GM10847 (cell line): ENCODE data around the gene MEIKIN.

Experiments used
- POLR2A ChIP-seq: IDR thresholded peaks from 2 replicates; pipeline ENCODE4 v1.6.1; 2011; ENCODE audit not compliant: insufficient read length; ENCODE audit errors: extremely low read depth

Gene MEIKIN

DNA sequence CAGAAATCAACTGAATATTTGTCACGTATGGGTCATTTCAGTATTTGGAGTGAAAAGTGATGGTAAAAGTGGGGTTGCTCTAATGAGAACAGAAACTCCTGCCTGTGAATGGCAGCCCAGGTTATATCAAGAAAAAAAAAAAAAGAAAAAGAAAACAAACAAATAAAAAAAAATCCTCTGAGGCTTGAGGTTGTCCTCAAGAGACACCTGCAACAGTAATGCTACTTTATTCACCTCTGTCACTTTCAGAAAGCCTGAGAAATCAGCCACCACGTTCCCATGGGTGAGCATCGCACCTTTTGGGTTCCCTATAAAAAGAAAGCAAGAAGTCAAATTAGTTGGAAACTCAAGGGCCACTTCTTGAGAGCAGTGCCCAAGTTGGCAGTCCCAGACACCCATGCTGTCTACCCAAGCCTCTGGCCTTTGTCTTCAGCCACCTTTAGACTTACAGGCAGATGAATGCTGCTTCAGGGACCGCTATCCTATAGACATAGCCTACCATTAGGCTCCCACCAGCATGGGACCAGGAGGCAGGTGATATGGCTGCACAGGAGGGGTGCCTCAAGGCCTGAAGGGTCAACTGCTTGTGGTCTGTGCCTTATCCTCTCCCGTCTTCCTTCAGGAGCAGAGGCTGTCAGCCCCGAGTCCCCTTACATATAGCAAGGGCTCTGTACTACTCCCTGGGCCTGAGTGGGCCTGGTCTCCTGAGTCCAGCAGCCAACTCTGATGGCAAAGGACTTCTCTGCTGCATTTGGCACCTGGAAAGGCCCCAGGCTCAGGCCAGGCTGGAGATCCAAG, 31.1 kb upstream of the MEIKIN start:
- TF ChIP-seq POLR2A, result no peak

DNA sequence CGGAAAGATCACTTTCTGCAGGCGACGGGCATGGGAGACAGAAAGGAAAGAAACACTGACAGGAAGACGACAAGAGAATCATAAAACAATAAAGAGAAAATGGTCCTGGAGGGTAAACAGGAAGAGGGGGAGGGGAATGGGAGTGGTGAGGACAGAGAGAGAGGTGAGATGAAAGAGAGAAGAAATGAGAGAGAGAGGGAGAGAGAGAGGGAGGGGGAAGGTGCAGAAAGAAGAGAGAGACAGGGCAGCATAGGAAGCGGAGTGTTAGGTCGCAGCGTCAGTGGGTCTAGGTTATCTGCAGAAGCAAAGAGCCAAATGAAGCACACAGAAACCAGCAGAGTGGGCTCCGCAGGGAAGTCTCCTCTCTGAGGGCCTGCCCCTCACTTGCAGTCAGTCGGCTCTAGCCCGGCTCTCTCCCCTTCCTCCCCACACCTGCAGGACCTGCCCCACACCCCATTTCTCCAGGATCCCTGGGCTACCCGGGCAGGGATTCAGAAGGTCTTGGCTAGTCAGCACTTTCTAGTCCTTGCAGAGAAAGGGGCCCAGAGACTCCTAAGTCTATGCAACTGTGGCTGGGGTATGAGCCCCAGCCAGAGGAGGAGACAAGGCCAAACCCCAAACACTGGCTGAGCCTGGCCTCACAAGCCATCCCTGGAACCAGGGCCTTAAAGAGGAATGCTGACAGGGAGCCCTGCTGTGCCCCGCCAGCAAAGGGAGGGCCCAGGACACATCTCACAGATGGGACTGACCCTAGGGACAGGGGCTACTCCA, 29.7 kb upstream of the MEIKIN start:
- no peak for TF ChIP-seq POLR2A

DNA sequence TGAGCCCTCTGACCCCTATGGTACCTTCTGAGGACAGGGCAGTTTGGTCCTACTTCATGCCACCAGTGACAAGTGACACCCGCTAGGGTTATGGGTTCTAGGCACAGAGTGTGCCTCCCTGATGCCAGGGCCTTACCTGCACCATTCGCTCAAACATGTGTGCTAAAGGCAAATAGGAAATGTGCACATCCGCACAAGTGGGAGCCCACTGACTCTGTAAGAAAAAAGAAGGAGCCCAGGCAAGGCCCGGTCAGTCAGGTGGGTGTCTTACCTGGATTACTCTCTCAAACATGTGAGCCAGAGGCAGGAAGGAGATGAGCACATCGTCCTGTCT, 29.1 kb upstream of the MEIKIN start:
- no peak for TF ChIP-seq POLR2A

DNA sequence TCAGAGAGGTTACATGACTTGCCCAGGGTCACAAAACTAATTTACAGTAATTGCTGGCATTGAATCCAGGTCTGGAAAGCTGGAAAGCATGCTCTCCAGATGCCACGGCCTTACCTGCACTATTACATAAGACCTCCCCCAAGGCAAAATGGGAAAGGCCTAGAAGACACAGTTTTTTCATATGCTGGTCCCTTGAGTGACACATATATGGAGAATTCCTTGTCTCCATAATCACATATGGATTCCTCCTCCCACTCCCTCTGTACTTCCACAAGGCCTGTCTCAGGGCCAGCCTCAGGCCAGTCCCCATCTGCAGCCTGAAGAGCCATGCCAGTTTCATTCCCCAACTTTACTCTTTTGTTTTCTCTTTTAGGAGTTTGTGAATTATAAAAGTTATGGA, 28.6 kb upstream of the MEIKIN start:
- TF ChIP-seq POLR2A, result no peak

DNA sequence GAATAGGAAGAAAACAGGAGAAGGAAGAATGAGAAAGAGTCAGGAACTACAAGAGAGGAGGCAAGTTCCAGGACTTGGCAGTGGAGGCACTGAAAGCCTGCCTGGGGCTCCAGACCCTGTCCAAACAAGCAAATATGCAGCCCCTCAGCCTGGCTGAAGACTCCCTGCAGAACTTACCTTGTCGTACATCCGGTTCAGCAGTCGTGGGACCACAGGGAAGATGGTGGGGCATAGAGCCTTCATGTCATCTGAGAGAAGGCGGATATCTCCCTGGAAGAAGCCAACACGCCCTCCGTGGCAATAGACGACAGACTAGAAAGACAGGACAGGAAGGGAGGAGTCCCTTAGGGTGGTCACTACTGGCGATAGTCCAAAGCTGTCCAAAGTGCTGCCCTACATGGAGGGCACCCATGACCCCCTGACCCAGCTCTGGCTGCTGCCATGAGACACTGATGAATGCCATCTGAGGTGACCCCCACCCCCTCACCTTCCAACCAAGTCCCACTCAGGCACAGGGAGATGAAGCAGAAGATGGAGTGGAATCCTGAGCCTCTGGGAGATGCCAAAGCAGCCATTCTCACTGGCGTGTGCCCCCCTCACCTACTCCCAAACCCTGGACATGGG, 27.7 kb upstream of the MEIKIN start:
- TF ChIP-seq POLR2A, result no peak

DNA sequence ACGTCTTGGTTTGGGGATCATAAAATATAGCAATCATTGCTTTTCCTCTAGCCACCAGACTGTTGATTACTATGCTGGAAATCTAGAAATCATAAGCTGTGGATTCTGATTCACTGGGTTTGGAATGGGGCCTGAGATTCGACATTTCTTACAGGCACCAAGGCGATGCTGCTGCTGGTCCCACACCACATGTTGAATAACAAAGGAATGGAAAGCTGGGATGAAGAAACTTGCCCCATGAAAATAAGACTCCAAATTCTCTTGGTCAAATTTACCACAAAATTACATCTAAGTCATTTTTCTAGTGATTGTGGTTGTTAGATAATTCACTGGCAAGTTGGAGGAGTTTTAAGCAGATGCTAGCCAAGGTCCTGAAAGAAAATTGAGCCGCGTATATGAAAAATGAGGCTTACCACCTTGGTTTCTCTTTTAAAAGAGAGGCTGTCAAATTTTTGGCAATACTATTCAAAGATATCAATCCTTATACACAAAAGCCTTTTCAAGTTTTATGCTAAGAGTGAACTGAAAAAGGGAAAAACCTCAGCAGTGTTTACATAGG, 23.0 kb upstream of the MEIKIN start:
- no peak for TF ChIP-seq POLR2A

DNA sequence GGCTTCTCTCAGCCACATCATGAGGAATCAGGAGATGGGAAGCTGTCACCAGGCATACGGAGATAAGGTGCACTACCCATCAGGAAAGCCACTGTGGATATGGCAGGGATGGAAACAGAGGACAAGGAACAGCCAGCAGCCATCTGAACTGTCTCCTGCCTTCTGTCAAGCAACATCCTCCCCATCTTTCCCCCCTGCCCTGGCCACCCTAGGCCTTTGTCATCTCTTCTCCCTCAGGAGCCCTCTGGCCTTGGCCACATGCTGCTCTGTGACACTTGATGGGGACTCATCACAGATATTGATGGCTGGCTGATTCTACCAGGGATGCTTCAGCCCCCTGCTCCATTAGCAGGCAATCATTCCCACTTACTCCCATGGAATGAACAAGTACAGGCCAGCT, 21.1 kb upstream of the MEIKIN start:
- no peak for TF ChIP-seq POLR2A

DNA sequence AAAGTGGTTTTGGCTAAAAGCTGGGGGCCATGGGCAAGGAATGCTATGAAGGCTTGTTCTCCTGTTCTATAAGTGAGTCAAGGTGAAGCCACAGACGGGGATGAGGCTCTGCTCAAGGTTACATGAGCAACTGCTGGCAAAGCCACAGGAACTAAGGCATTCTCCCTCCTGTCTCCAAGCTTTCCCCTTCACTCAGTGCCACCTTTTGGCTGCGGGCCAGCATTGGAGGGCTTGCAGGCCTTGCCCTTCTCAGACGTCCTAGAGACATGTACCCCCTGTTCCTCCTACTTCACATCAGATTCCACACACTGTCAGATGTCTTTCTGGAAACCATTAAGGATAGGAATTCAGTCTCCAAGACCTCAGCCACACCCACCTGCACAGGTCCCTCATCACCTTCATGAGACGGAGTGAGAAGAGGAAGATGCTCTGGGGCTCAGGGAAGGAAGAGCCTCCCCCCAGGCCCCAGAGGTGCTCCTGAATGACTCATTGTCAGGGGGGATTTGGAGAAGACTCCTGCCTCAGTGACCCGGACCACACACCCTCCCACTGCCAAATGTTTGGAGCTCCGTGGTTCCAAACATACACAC, 20.5 kb upstream of the MEIKIN start:
- no peak for TF ChIP-seq POLR2A

DNA sequence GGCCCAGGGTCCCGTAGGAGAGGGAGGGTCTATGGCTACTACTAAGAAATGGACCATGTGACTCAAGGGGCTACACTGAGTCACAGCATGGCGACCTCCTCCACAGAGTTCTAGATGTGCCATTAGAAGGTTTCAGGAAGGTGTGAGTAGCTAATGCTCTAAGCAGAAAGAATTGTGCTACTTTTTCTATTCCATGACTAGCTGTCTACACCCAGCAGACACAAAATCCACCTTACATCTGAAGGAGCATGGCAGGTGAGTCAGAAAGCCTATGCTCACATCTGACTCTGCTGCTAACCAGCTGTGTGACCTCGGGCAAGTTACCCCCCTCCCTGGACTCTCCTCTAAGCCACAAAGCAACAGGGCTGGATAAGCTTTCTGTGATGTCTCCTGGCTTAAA, 14.4 kb upstream of the MEIKIN start:
- no peak for TF ChIP-seq POLR2A

DNA sequence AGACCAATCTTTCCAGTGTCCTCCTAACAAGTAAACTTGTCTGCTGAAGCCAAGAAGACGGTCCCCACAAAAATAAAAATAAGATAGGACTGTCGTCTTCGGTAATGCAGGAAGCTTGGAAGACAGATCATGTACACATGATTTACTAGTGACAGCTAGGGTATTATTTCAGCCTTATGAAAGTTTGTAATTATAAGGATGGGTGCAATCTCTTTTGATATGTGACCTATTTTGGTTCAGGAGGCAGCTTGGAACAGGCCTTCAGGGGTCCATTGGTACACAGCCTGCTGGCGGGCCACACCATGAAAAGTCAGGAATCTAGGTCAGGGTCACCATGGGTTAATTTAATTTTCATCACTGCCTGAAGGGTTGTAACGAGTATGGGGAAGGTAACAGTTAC, 13.7 kb upstream of the MEIKIN start:
- no peak for TF ChIP-seq POLR2A

DNA sequence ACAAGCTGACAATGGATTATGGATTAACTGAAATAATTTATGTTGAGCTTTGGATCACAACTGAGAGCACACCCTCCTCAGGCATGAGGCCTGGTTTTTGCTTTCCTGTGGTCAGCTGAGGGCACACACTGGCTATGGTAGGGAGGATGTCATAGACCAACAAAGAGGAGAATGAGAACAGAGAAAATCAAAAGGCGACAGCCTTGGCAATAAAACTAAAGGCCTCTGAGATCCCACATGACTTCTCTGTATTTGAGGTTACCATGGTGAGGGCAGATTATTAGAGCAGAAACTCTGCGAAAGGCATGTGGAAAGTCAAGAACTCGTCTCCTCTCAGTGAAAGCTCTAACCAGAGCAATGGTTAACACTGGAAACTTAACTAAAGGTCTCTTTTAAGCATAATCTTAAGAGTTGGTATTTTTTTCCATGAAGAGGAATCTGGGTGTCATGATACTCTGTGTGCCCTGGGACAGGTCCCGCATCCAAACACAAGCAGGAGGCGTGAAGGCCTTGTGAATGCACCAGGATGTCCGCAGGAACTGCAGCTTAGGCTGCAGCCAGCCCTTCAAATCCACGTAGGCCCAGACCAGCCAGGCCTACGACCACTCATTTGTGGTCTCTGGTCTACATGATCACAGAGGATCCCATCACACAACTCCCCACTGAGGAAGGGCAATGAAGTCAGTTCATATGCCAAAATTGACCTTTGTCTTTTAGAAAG, 12.4 kb upstream of the MEIKIN start:
- no peak for TF ChIP-seq POLR2A

DNA sequence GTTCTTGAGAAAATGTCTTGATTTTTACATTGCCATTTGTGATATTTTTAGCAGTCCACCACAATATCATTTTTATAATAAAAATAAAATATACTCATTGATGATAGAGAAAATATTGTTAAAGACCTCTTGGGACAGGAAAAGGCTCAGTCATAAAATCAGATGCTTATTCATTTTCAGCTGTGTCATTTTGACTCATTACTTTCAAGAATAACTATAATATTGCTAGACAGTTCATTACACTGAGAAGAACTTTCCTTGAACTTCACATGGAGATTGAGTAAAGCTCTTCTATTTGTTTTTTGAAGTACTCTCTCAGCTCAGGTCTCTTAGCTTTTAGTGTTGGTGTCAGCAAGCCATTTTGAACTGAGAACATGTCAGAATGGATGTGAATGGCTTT, 8.5 kb upstream of the MEIKIN start:
- no peak for TF ChIP-seq POLR2A

DNA sequence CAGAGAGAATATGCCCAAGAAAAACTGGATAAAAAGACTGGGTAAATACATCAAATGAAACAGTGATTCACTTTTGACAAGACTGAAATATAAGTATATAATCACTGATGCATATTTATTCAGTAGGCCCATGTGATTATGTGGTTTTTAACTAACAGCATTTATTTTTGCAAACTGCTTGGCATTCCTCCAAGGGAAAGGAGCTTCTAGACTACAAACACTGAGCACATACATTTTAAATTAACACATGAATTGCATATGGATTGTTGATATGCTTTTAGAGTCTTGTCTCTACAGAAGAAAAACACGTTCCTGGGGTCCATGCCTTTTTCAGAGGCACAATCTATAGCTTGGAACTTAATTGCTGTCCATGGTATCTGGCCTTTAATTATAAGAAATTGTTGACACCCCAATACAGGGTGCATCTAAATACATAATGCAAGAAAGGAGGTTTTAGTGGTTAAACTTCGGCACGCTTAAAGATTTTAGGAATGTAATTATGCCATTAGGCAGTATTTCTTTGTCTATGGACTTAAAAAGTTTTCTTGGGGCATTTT, 6.9 kb upstream of the MEIKIN start:
- TF ChIP-seq POLR2A, result no peak

DNA sequence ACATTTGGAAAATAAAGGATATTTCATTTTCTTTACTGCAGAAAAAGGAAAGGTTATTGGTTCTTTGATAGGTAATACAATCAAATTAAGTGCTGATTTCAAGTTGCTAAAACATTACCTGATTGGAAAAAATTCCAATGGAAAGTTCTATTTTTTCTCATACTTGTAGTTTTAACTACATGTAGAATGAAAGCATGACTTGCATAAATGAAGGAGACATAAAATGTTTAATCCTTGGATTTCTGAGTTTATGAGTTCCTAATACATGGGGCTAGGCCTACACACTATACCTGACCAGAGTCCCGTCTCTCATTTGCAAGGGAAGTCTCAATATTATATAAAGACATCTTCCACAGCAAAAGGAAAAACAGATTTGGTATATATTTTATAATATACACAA, 5.2 kb upstream of the MEIKIN start:
- TF ChIP-seq POLR2A, result no peak

DNA sequence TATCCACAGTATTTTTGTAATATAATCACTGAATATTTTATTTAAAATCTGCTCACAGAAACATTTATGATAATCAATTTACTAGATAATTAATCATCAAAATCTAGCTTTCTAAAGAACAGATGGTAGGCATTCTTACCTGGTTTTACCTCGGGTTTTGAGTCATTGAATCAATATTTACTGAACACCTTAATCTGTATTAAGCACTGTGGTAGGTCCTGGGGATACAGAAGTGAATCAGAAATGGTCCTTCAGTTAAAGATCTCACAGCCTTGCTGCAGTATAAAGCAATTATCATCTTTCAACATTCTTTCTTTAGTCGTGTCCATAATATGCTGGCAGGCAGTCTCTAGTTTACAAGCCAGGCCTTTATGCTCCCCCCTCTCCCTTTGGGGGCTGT, 2.0 kb upstream of the MEIKIN start:
- no peak for TF ChIP-seq POLR2A
